ENCODE measurements around the gene PLCB2.

The PLCB2 gene

GRCh38 chr15:40243126-40243810, 64.5 kb downstream of the PLCB2 start:
- DNase-seq (ENCODE audit: low read depth) = no peak
- H3K4me3 ChIP-seq (ENCODE audit: low read length) = no peak overlapping the region
- TF ChIP-seq CTCF (conservative IDR thresholded peaks at IDR 0.05; ENCODE audit: low read depth, low read length) = no peak

GRCh38 chr15:40242601-40243000, 65.1 kb downstream of the PLCB2 start:
- H3K4me3 ChIP-seq (ENCODE audit: low read length) = no peak overlapping the region
- no peak for DNase-seq (ENCODE audit: low read depth)
- TF ChIP-seq CTCF (conservative IDR thresholded peaks at IDR 0.05; ENCODE audit: low read depth, low read length) = no peak

- no peak overlapping the region for H3K4me3 ChIP-seq (ENCODE audit: low read length)
- no peak for TF ChIP-seq CTCF (conservative IDR thresholded peaks at IDR 0.05; ENCODE audit: low read depth, low read length)
- no peak for DNase-seq (ENCODE audit: low read depth)
These were observed 65.5 kb downstream of the PLCB2 start for GRCh38 chr15:40242213-40242599.

GRCh38 chr15:40241269-40242212, 66.2 kb downstream of the PLCB2 start:
- TF ChIP-seq CTCF (conservative IDR thresholded peaks at IDR 0.05; ENCODE audit: low read depth, low read length) = no peak
- no peak overlapping the region for H3K4me3 ChIP-seq (ENCODE audit: low read length)
- no peak for DNase-seq (ENCODE audit: low read depth)

- TF ChIP-seq CTCF (conservative IDR thresholded peaks at IDR 0.05; ENCODE audit: low read depth, low read length) = no peak
- H3K4me3 ChIP-seq (ENCODE audit: low read length) = no peak overlapping the region
- no peak for DNase-seq (ENCODE audit: low read depth)
These were observed 67.0 kb downstream of the PLCB2 start for GRCh38 chr15:40240619-40241221.

- TF ChIP-seq CTCF (conservative IDR thresholded peaks at IDR 0.05; ENCODE audit: low read depth, low read length) = no peak
- no peak overlapping the region for H3K4me3 ChIP-seq (ENCODE audit: low read length)
- DNase-seq (ENCODE audit: low read depth) = no peak
These were observed 67.8 kb downstream of the PLCB2 start for GRCh38 chr15:40239693-40240618.
